Common myeloid progenitor, CD34-positive (primary cell): ENCODE results near the gene HIP1.
"Not testable (repeated sequence)": the region's sequence is repeated elsewhere in the genome, so short reads cannot be mapped to it uniquely, and the experiment has no call there.

Experiments used
- CTCF ChIA-PET: fragments of 350-600 bp; sonication (Branson Sonifier 250); formaldehyde crosslinking; loops from one replicate; lab custom pipeline; 2021; ENCODE audit warnings: antibody characterized with exemption; lab: Charles Lee
- POLR2A ChIA-PET: fragments of 350-600 bp; sonication (Branson Sonifier 250); formaldehyde crosslinking; loops from one replicate; lab custom pipeline; 2021; ENCODE audit warnings: antibody characterized with exemption; lab: Charles Lee
- DNase-seq, 3 donors: peaks; one replicate each; pipeline versions ENCODE4 v3.0.0 to v3.0.0-alpha.2; 2013
- H3K27ac ChIP-seq, 2 experiments: 1 replicate in 1 of 2; 2 replicates in 1 of 2; pipeline ENCODE4 v1.7.0; 2013; ENCODE audit warnings: inconsistent platforms in 2 of 2, low read length in 2 of 2, mild to moderate bottlenecking in 2 of 2, low read depth in 1 of 2, moderate library complexity in 1 of 2; ENCODE audit not compliant: severe bottlenecking in 2 of 2, insufficient read depth in 1 of 2, poor library complexity in 1 of 2
- H3K27me3 ChIP-seq, 5 experiments: replicated peaks in 2 of 5; 1 replicate in 3 of 5; 2 replicates in 2 of 5; pipeline versions ENCODE4 v1.6.1 to v1.7.0; 2013; ENCODE audit warnings: low read length in 4 of 5, mild to moderate bottlenecking in 2 of 5, moderate library complexity in 2 of 5, inconsistent platforms in 1 of 5; ENCODE audit not compliant: insufficient read depth in 5 of 5, control insufficient read depth in 4 of 5
- H3K36me3 ChIP-seq, 4 experiments: 1 replicate in 2 of 4; 2 replicates in 2 of 4; pipeline versions ENCODE4 v1.6.1 to v1.7.0; 2013; ENCODE audit warnings: low read length in 3 of 4, control low read depth in 1 of 4, mild to moderate bottlenecking in 1 of 4; ENCODE audit not compliant: control insufficient read depth in 4 of 4, insufficient read depth in 4 of 4
- H3K4me1 ChIP-seq, 4 experiments: 1 replicate in 3 of 4; 2 replicates in 1 of 4; pipeline versions ENCODE4 v1.6.1 to v1.7.1; 2013; ENCODE audit warnings: low read length in 3 of 4, mild to moderate bottlenecking in 3 of 4, control low read depth in 1 of 4, inconsistent platforms in 1 of 4, moderate library complexity in 1 of 4; ENCODE audit not compliant: control insufficient read depth in 4 of 4, insufficient read depth in 4 of 4; ENCODE audit errors: control extremely low read depth in 1 of 4
- H3K4me3 ChIP-seq, 7 experiments: 1 replicate in 4 of 7; 2 replicates in 3 of 7; pipeline versions ENCODE4 v1.5.1 to v1.7.0; 2013; ENCODE audit warnings: mild to moderate bottlenecking in 7 of 7, low read length in 6 of 7, moderate library complexity in 6 of 7, inconsistent platforms in 2 of 7, low read depth in 2 of 7, control low read depth in 1 of 7; ENCODE audit not compliant: insufficient read depth in 4 of 7, control insufficient read depth in 1 of 7; ENCODE audit errors: extremely low read depth in 1 of 7
- H3K9me3 ChIP-seq, 5 experiments: 1 replicate in 4 of 5; 2 replicates in 1 of 5; pipeline versions ENCODE4 v1.6.1 to v1.7.1; 2013; ENCODE audit warnings: low read length in 4 of 5, mild to moderate bottlenecking in 2 of 5, inconsistent platforms in 1 of 5, low read depth in 1 of 5, moderate library complexity in 1 of 5; ENCODE audit not compliant: control insufficient read depth in 4 of 5, insufficient read depth in 2 of 5; ENCODE audit errors: control extremely low read depth in 1 of 5
- WGBS: methylation state at CpG from one replicate; pipeline ENCODE4 v1.1.5; 2013; ENCODE audit not compliant: insufficient coverage; 5-methylcytosine and 5-hydroxymethylcytosine counted together

Gene HIP1

DNA sequence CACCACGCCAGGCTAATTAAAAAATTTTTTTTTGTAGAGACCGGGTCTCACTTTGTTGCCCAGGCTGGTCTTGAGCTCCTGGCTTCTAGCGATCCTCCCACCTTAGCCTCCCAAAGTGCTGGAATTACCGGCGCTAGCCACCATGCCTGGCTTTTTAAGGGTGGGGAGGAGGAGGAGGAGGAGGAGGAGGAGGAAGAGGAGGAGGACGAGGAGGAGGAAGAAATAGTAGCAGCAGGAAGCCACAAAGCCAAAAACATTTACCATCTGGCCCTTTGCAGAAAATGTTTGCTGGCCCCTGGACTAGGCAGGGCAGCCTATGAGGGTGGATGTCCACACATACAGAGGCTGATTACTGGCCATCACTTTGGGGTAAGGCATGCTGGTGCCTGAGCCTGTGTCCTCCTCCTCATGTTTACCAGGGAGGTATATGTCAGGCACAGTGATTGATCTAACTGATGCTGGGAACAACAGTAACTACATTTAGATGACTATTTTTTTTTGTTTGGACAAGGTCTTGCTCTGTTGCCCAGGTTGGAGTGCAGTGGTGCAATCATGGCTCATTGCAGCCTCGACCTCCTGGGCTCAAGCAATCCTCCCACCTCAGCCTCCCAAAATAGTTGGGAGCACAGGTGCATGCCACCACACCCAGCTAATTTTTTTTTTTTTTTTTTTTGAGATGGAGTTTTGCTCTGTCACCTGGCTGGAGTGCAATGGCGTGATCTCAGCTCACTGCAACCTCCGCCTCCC lies 122.1 kb downstream of the HIP1 start:
- H3K9me3 ChIP-seq, result no peaks in the 10 kb centered on the region
- WGBS, result 83% methylated on average over 3 of the region's 9 CpGs
- DNase-seq, result no peak
- no peaks in the 10 kb centered on the region for H3K27me3 ChIP-seq
- H3K36me3 ChIP-seq, result no peaks in the 10 kb centered on the region
- POLR2A ChIA-PET, result no interaction called here
- H3K27ac ChIP-seq, result peak overlapping the region in 1 of 2 experiments; percentile 84
- CTCF ChIA-PET, result interaction anchor here (0.6 to 1.2 kb wide), 2 partner anchors 17 to 46 kb away, joined by 3 read pairs; no protein-coding TSS in a partner anchor
- peaks cover 5 to 79% (median 50%) of the 10 kb centered on the region in 4 experiments for H3K4me1 ChIP-seq
- peak overlapping the region in 2 of 7 experiments; percentile 10 to 20 for H3K4me3 ChIP-seq

DNA sequence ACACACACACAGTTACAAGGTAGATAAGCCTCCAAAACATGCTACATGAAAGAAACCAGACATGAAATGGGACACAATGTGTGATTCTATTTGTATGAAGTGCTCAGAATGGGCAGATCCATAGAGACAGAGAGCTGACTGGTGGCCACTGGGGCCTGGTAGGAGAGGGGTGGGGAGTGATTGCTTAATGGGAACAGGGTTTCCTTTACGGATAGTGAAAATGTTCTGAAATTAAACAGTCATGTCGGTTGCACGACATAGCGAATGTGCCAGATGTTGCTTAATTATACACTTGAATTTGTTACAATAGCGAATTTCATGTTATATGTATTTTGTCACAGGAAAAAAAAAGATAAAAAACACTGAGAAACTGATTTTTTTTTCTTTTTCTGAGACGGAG lies 124.3 kb downstream of the HIP1 start:
- H3K4me3 ChIP-seq, result no peak overlapping the region
- H3K27me3 ChIP-seq, result no peaks in the 10 kb centered on the region
- no CpG with 5 or more reads among the region's 6 CpGs for WGBS
- no peaks in the 10 kb centered on the region for H3K9me3 ChIP-seq
- POLR2A ChIA-PET, result interaction anchor here (0.7 kb wide), 1 partner anchor 86 kb away, joined by 4 read pairs; no protein-coding TSS in a partner anchor
- no peak for DNase-seq
- H3K4me1 ChIP-seq, result peaks cover under 1 to 60% (median 38%) of the 10 kb centered on the region in 4 experiments
- CTCF ChIA-PET, result interaction anchor here (1.0 to 1.3 kb wide), 3 partner anchors 34 to 126 kb away, joined by 3 to 4 read pairs (median 3); no protein-coding TSS in a partner anchor
- no peak overlapping the region for H3K27ac ChIP-seq
- H3K36me3 ChIP-seq, result no peaks in the 10 kb centered on the region

DNA sequence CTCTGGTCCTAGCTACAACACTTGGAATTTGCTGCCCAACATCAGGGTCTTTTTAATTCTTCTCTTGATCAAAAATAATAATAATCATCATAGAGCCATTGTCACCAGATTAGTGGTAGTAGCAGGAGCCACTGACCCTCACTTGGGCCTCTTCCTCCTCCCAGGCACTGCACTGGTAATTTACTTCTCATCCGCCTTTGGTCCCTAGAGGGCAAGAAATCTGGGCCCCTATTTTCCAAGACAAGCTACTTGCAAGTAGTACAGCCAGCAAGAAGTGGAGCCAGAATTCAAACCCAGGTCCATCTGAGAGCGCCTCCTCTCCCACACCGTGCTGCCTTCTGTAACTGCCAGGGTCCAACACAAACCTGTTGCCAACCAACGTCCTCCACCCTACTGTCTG lies 125.4 kb downstream of the HIP1 start:
- Histone ChIP-seq H3K27me3 (no peaks in the 10 kb centered on the region), H3K36me3 (no peaks in the 10 kb centered on the region), H3K4me1 (peaks cover 0 to 53% (median 30%) of the 10 kb centered on the region in 4 experiments), H3K4me3 (no peak overlapping the region), H3K9me3 (no peaks in the 10 kb centered on the region), H3K27ac (no peak overlapping the region)
- 94% methylated on average over 3 of the region's 4 CpGs for WGBS
- ChIA-PET CTCF (interaction anchor here (1.0 to 2.1 kb wide), 3 partner anchors 9 to 127 kb away, joined by 3 to 14 read pairs (median 3); no protein-coding TSS in a partner anchor), POLR2A (no interaction called here)
- DNase-seq, result no peak

DNA sequence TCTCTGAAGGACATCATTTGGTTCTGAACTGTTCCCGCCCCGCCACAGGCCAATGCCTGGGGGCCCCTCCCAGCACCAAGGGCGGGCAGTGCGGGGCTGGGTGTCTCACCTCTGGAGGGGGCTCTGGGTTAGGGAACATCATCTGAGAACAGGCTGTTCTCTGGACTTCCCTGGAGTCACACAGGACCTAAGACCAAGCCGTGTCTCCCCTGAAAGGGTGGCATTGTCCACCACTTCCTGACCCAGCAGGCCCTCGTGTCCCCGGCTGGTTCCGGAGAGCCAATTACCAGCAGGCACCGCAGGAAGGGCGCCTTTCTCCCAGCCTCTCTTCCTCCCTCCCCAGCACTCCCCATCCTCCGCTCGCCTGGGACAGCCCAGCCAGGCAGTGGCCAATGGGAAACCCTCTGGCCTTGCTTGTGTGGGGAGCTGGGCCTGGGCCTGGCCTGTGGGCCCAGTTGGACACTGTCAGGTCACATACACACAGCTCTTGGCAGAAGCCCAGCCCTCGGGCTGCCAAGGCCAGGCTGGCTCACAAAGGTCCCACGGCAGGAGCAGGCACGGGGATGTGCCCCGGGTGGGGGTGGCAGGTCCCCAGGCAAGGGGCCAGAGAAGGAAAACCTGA lies 127.1 kb downstream of the HIP1 start:
- H3K27ac ChIP-seq, result no peak overlapping the region
- 91% methylated on average over 12 of the region's 16 CpGs for WGBS
- H3K9me3 ChIP-seq, result no peaks in the 10 kb centered on the region
- CTCF ChIA-PET, result no interaction called here
- no peaks in the 10 kb centered on the region for H3K36me3 ChIP-seq
- H3K27me3 ChIP-seq, result no peaks in the 10 kb centered on the region
- H3K4me1 ChIP-seq, result peaks cover 0 to 37% (median 13%) of the 10 kb centered on the region in 4 experiments
- no peak overlapping the region for H3K4me3 ChIP-seq
- POLR2A ChIA-PET, result no interaction called here
- no peak for DNase-seq

GRCh38 chr7:75609416-75609815 lies 129.3 kb downstream of the HIP1 start:
- H3K27ac ChIP-seq, H3K9me3 ChIP-seq, H3K27me3 ChIP-seq, CTCF ChIA-PET, DNase-seq, H3K4me3 ChIP-seq, POLR2A ChIA-PET, H3K36me3 ChIP-seq: not testable (repeated sequence)
- 96% methylated on average over 10 of the region's 11 CpGs for WGBS
- H3K4me1 ChIP-seq, result peaks cover 0 to 30% (median 2%) of the 10 kb centered on the region in 4 experiments

GRCh38 chr7:75608451-75609122 lies 130.2 kb downstream of the HIP1 start:
- Histone ChIP-seq H3K4me1 (peaks cover 0 to 30% (median 0%) of the 10 kb centered on the region in 4 experiments), H3K4me3 (no peak overlapping the region), H3K27me3 (no peaks in the 10 kb centered on the region), H3K27ac (no peak overlapping the region), H3K9me3 (no peaks in the 10 kb centered on the region), H3K36me3 (no peaks in the 10 kb centered on the region)
- 94% methylated on average over 7 of the region's 8 CpGs for WGBS
- POLR2A ChIA-PET, result interaction anchor here (0.6 kb wide), 1 partner anchor 14 kb away, joined by 3 read pairs; no protein-coding TSS in a partner anchor
- no peak for DNase-seq
- CTCF ChIA-PET, result interaction anchor here (1.5 kb wide), 1 partner anchor 32 kb away, joined by 4 read pairs; no protein-coding TSS in a partner anchor
